Stomach (tissue), 4 donors: ENCODE results near the gene SRSF6.

Experiments
- CTCF ChIP-seq, 7 experiments: fragments of 450-650 bp in 4 of 7; fragments of 200-600 bp in 3 of 7; sonication (generic) in 3 of 7; IDR thresholded peaks; one replicate each; pipeline ENCODE4 v1.5.1; 2016 to 2019; ENCODE audit warnings: antibody characterized with exemption in 7 of 7, control low read depth in 2 of 7, mild to moderate bottlenecking in 1 of 7
- EP300 ChIP-seq: sonication (generic); formaldehyde crosslinking; IDR thresholded peaks from one replicate; pipeline ENCODE4 v1.6.1; 2017; ENCODE audit warnings: antibody characterized with exemption
- POLR2A ChIP-seq, 4 donors: fragments of 450-650 bp; IDR thresholded peaks; one replicate each; pipeline ENCODE4 v1.6.1; 2016; ENCODE audit warnings: antibody characterized with exemption in 4 of 4, control low read depth in 2 of 4, mild to moderate bottlenecking in 1 of 4, moderate library complexity in 1 of 4

- TF ChIP-seq EP300 (no peak), POLR2A (IDR thresholded peaks at IDR 0.05) (no peak), CTCF (IDR thresholded peaks at IDR 0.05) (no peak)
Observed at GRCh38 chr20:43416591-43417228, 41.0 kb upstream of the SRSF6 start.
